ENCODE data around the gene SLC26A6. TPM values are rescaled to one million over a fixed set of nuclear protein-coding genes. Genes with fewer than 3 reads are reported as not detected.
A peak's percentile ranks its signal among the peaks of the same experiment; 100 is the strongest.

The SLC26A6 gene
- total RNA-seq, 4 donors from 2014 or later = 6.1 to 17.3 (median 10.1) TPM

- DNase-seq = no peak
- peaks cover 16 to 24% of the 10 kb centered on the region in 2 donors for H3K4me1 ChIP-seq
- in situ Hi-C loops (cut with MboI; ENCODE audit: low sequenced_read_pairs in 4 of 4) (no loop called here), intact Hi-C loops (cut with DNase I; ENCODE audit: low total_unique reads) (no loop called here)
- no peak for TF ChIP-seq POLR2A (IDR thresholded peaks at IDR 0.05)
- no peak for TF ChIP-seq CTCF (IDR thresholded peaks at IDR 0.05 in 4 of 5, conservative IDR thresholded peaks at IDR 0.05 in 1 of 5)
- H3K27me3 ChIP-seq = no peaks in the 10 kb centered on the region
- H3K4me3 ChIP-seq = no peak overlapping the region
- no peaks in the 10 kb centered on the region for H3K9me3 ChIP-seq
- H3K36me3 ChIP-seq = peaks cover 0 to 7% of the 10 kb centered on the region in 2 donors
- peak overlapping the region in 1 of 4 donors; percentile 92 for H3K27ac ChIP-seq
- no peak for ATAC-seq
Measured at GRCh38 chr3:48637305-48637704, 2.0 kb upstream of the SLC26A6 start.

- H3K36me3 ChIP-seq = peaks cover 0 to 18% of the 10 kb centered on the region in 2 donors
- intact Hi-C loops (cut with DNase I; ENCODE audit: low total_unique reads) = no loop called here
- H3K4me1 ChIP-seq = peaks cover 16 to 24% of the 10 kb centered on the region in 2 donors
- no peaks in the 10 kb centered on the region for H3K9me3 ChIP-seq
- in situ Hi-C loops (cut with MboI; ENCODE audit: low sequenced_read_pairs in 4 of 4) = no loop called here
- DNase-seq (no peak), ATAC-seq (no peak)
- no peaks in the 10 kb centered on the region for H3K27me3 ChIP-seq
- peak overlapping the region; percentile 60 to 97 (median 84) for H3K4me3 ChIP-seq
- TF ChIP-seq CTCF (IDR thresholded peaks at IDR 0.05 in 4 of 5, conservative IDR thresholded peaks at IDR 0.05 in 1 of 5) (no peak), POLR2A (IDR thresholded peaks at IDR 0.05) (no peak)
- peak overlapping the region; percentile 84 to 92 (median 90) for H3K27ac ChIP-seq
Measured at GRCh38 chr3:48636149-48636655, 941 bp upstream of the SLC26A6 start.

- in situ Hi-C loops (cut with MboI; ENCODE audit: low sequenced_read_pairs in 4 of 4) = no loop called here
- peak overlapping the region; percentile 84 to 92 (median 90) for H3K27ac ChIP-seq
- DNase-seq (peak; percentile 12 to 51), ATAC-seq (peak; percentile 25 to 29)
- TF ChIP-seq CTCF (IDR thresholded peaks at IDR 0.05 in 4 of 5, conservative IDR thresholded peaks at IDR 0.05 in 1 of 5) (no peak), POLR2A (IDR thresholded peaks at IDR 0.05) (no peak)
- peaks cover 16 to 24% of the 10 kb centered on the region in 2 donors for H3K4me1 ChIP-seq
- intact Hi-C loops (cut with DNase I; ENCODE audit: low total_unique reads) = loop anchor here (1.0 kb wide), 5 partner anchors 22 to 168 kb away; partner anchors contain the start of genes NCKIPSD and UQCRC1
- H3K4me3 ChIP-seq = peak overlapping the region; percentile 60 to 97 (median 84)
- no peaks in the 10 kb centered on the region for H3K27me3 ChIP-seq
- peaks cover 0 to 32% of the 10 kb centered on the region in 2 donors for H3K36me3 ChIP-seq
- no peaks in the 10 kb centered on the region for H3K9me3 ChIP-seq
Measured at GRCh38 chr3:48634661-48635221, 520 bp downstream of the SLC26A6 start.

GRCh38 chr3:48633743-48634142, 1.5 kb downstream of the SLC26A6 start:
- DNase-seq = no peak

More at GRCh38 chr3:48633743-48634142, 1.5 kb downstream of the SLC26A6 start:
- Histone ChIP-seq H3K9me3 (no peaks in the 10 kb centered on the region), H3K27me3 (no peaks in the 10 kb centered on the region), H3K4me3 (no peak overlapping the region), H3K4me1 (peaks cover 16 to 24% of the 10 kb centered on the region in 2 donors), H3K36me3 (peaks cover 0 to 38% of the 10 kb centered on the region in 2 donors), H3K27ac (no peak overlapping the region)
- in situ Hi-C loops (cut with MboI; ENCODE audit: low sequenced_read_pairs in 4 of 4) = no loop called here
- intact Hi-C loops (cut with DNase I; ENCODE audit: low total_unique reads) = no loop called here
- TF ChIP-seq POLR2A (IDR thresholded peaks at IDR 0.05) = no peak
- TF ChIP-seq CTCF (IDR thresholded peaks at IDR 0.05 in 4 of 5, conservative IDR thresholded peaks at IDR 0.05 in 1 of 5) = no peak
- ATAC-seq = no peak
